IMR-90 (cell line): ENCODE data around the gene TTC28. TPM values are rescaled to one million over a fixed set of nuclear protein-coding genes. Genes with fewer than 3 reads are reported as not detected.
A peak's percentile ranks its signal among the peaks of the same experiment; 100 is the strongest.

Experiments used
- ATAC-seq: fragments of 200-7000 bp; cut with Tn5 transposase; 2 replicates; pipeline ENCODE4 v1.9.1; 2020; ENCODE audit warnings: low read depth, mild to moderate bottlenecking, moderate library complexity
- BruUV-seq: library from RNA; stranded (reverse); fragments of 400-500 nt; replicated peaks from 2 replicates; lab custom pipeline; 2021; lab: Mats Ljungman, UMichigan
- CTCF ChIA-PET: fragments of 300-600 bp; formaldehyde crosslinking; extraction: SDS; loops from one replicate; lab custom pipeline; 2021; ENCODE audit warnings: antibody characterized with exemption; lab: Yijun Ruan, JAX
- POLR2A ChIA-PET: fragments of 300-600 bp; sonication (Branson Sonifier 250); formaldehyde crosslinking; loops from one replicate; lab custom pipeline; 2022; ENCODE audit warnings: antibody characterized with exemption; ENCODE audit not compliant: unreplicated experiment; lab: Charles Lee
- DNase-seq: peaks from one replicate; pipeline ENCODE4 v3.0.0; 2013
- H2AFZ ChIP-seq: replicated peaks from 2 replicates; pipeline ENCODE3; 2013; ENCODE audit warnings: low read length, mild to moderate bottlenecking; ENCODE audit not compliant: poor library complexity
- H2AK5ac ChIP-seq: 2 replicates; pipeline ENCODE4 v1.6.1; 2013; ENCODE audit warnings: low read depth, low read length, inconsistent platforms
- H2AK9ac ChIP-seq: replicated peaks from 2 replicates; pipeline ENCODE3; 2013; ENCODE audit warnings: mild to moderate bottlenecking, low read depth, low read length, moderate library complexity; ENCODE audit not compliant: poor library complexity
- H2BK120ac ChIP-seq: 2 replicates; pipeline ENCODE4 v1.6.1; 2013; ENCODE audit warnings: low read depth, low read length, inconsistent platforms
- H2BK15ac ChIP-seq: 3 replicates; pipeline ENCODE4 v1.6.1; 2013; ENCODE audit warnings: low read depth, low read length, inconsistent platforms
- H2BK20ac ChIP-seq: 2 replicates; pipeline ENCODE4 v1.6.1; 2013; ENCODE audit warnings: low read depth, mild to moderate bottlenecking, inconsistent platforms, low read length, moderate library complexity
- H2BK5ac ChIP-seq: 2 replicates; pipeline ENCODE4 v1.6.1; 2013; ENCODE audit warnings: mild to moderate bottlenecking, low read depth, low read length, inconsistent platforms; ENCODE audit not compliant: poor library complexity, severe bottlenecking
- H3K14ac ChIP-seq: replicated peaks from 2 replicates; pipeline ENCODE4 v1.6.1; 2013; ENCODE audit warnings: low read depth, low read length, inconsistent platforms
- H3K18ac ChIP-seq: 2 replicates; pipeline ENCODE4 v1.6.1; 2013; ENCODE audit warnings: low read depth, low read length, control low read depth
- H3K23ac ChIP-seq: 2 replicates; pipeline ENCODE4 v1.6.1; 2013; ENCODE audit warnings: low read depth, low read length, inconsistent platforms
- H3K27ac ChIP-seq: 2 replicates; pipeline ENCODE4 v1.5.1; 2013; ENCODE audit warnings: mild to moderate bottlenecking, control low read depth, low read length; ENCODE audit not compliant: insufficient read depth
- H3K27me3 ChIP-seq: 2 replicates; pipeline ENCODE4 v1.6.1; 2013; ENCODE audit warnings: low read length; ENCODE audit not compliant: control insufficient read depth, insufficient read depth
- H3K36me3 ChIP-seq: 2 replicates; pipeline ENCODE4 v1.6.1; 2013; ENCODE audit warnings: low read length, mixed read lengths; ENCODE audit not compliant: control insufficient read depth, insufficient read depth
- H3K4ac ChIP-seq: 2 replicates; pipeline ENCODE4 v1.6.1; 2013; ENCODE audit warnings: low read depth, low read length, inconsistent platforms
- H3K4me1 ChIP-seq: 2 replicates; pipeline ENCODE4 v1.6.1; 2013; ENCODE audit warnings: low read length, mixed read lengths; ENCODE audit not compliant: control insufficient read depth, insufficient read depth
- H3K4me2 ChIP-seq: 2 replicates; pipeline ENCODE4 v1.6.1; 2013; ENCODE audit warnings: low read depth, mild to moderate bottlenecking, control low read depth, low read length, moderate library complexity
- H3K4me3 ChIP-seq: 2 replicates; pipeline ENCODE4 v1.5.1; 2013; ENCODE audit warnings: low read depth, mild to moderate bottlenecking, control low read depth, low read length, moderate library complexity; ENCODE audit not compliant: insufficient read depth
- H3K56ac ChIP-seq: 2 replicates; pipeline ENCODE4 v1.6.1; 2013; ENCODE audit warnings: low read length, inconsistent platforms; ENCODE audit not compliant: insufficient read depth; ENCODE audit errors: extremely low read depth
- H3K79me1 ChIP-seq, 2 experiments: 2 replicates each; pipeline ENCODE4 v1.6.1; 2013; ENCODE audit warnings: low read length in 2 of 2, inconsistent platforms in 1 of 2, low read depth in 1 of 2
- H3K9ac ChIP-seq: 2 replicates; pipeline ENCODE4 v1.6.1; 2013; ENCODE audit warnings: low read depth, low read length, control low read depth
- H3K9me1 ChIP-seq: 2 replicates; pipeline ENCODE4 v1.6.1; 2013; ENCODE audit warnings: low read length, inconsistent platforms; ENCODE audit not compliant: insufficient read depth
- H3K9me3 ChIP-seq: 2 replicates; pipeline ENCODE4 v1.6.1; 2013; ENCODE audit warnings: low read length; ENCODE audit not compliant: control insufficient read depth, insufficient read depth
- H4K20me1 ChIP-seq: 2 replicates; pipeline ENCODE4 v1.6.1; 2013; ENCODE audit warnings: low read length, inconsistent platforms; ENCODE audit not compliant: insufficient read depth
- H4K5ac ChIP-seq: 2 replicates; pipeline ENCODE4 v1.6.1; 2013; ENCODE audit warnings: mild to moderate bottlenecking, low read depth, low read length, control low read depth
- H4K8ac ChIP-seq, 2 experiments: 2 replicates each; pipeline ENCODE4 v1.6.1; 2013; ENCODE audit warnings: low read depth in 2 of 2, low read length in 2 of 2, control low read depth in 1 of 2, inconsistent platforms in 1 of 2
- H4K91ac ChIP-seq: 2 replicates; pipeline ENCODE4 v1.6.1; 2013; ENCODE audit warnings: low read depth, low read length, inconsistent platforms; ENCODE audit not compliant: insufficient read depth
- CEBPB ChIP-seq: IDR thresholded peaks from 2 replicates; pipeline ENCODE4 v1.6.1; 2012; ENCODE audit warnings: low read depth, low read length, improper control_type of control experiment
- CTCF ChIP-seq: conservative IDR thresholded peaks from 2 replicates; pipeline ENCODE4 v1.5.1; 2012; ENCODE audit warnings: mild to moderate bottlenecking, low read depth, low read length, improper control_type of control experiment
- MXI1 ChIP-seq: IDR thresholded peaks from 2 replicates; pipeline ENCODE4 v1.6.1; 2012; ENCODE audit warnings: low read depth, mild to moderate bottlenecking, low read length, moderate library complexity, borderline replicate concordance
- RAD21 ChIP-seq: IDR thresholded peaks from 2 replicates; pipeline ENCODE4 v1.6.1; 2012; ENCODE audit warnings: low read length, improper control_type of control experiment
- RCOR1 ChIP-seq: IDR thresholded peaks from 2 replicates; pipeline ENCODE4 v1.6.1; 2012; ENCODE audit warnings: mild to moderate bottlenecking, low read length, improper control_type of control experiment; ENCODE audit not compliant: insufficient replicate concordance
- WGBS, 2 experiments: methylation state at CpG; one replicate each; pipeline versions ENCODE4 v1.1.5 to v1.1.7; 2013; ENCODE audit warnings: missing lambda C conversion rate in 2 of 2; ENCODE audit not compliant: insufficient read length in 1 of 2; ENCODE audit errors: extremely low coverage in 2 of 2; 5-methylcytosine and 5-hydroxymethylcytosine counted together
- dilution Hi-C: fragments of 300-500 bp; cut with HindIII; formaldehyde crosslinking; loops from one replicate; pipeline ENCODE4 v1.14.3; 2018; ENCODE audit warnings: low sequenced_read_pairs; ENCODE audit not compliant: unreplicated experiment
- in situ Hi-C: fragments of 300-500 bp; cut with MboI; formaldehyde crosslinking; loops from 3 replicates; pipeline ENCODE4 v1.14.3; 2019; ENCODE audit warnings: low sequenced_read_pairs, inconsistent platforms, mixed read lengths
- intact Hi-C: fragments of 100-400 bp; cut with micrococcal nuclease; formaldehyde crosslinking; loops from 2 replicates; pipeline ENCODE4 v1.10.0; 2022
- polyA plus RNA-seq, 3 experiments: library from polyadenylated mRNA; depleted of rRNA; stranded (reverse); fragments of >200 nt; gene quantifications; 2 replicates each; pipeline ENCODE4 v1.2.3, GENCODE V29; 2012; ENCODE audit warnings: low replicate concordance in 1 of 3
- total RNA-seq: library from RNA; depleted of rRNA; stranded (reverse); fragments of >200 nt; gene quantifications from 2 replicates; pipeline ENCODE4 v1.2.3, GENCODE V29; 2012

TTC28 gene
- total and polyA plus RNA-seq, 2 of the 4 experiments (the other 2 are of a cell fraction) = 5.6 to 13.3 TPM

GRCh38 chr22:28711820-28712777, 32.5 kb upstream of the TTC28 start:
- ATAC-seq (peak; percentile 81), DNase-seq (peak; percentile 97)
- CTCF ChIA-PET = interaction anchor here (0.6 kb wide), 1 partner anchor 86 kb away, joined by 3 read pairs; no protein-coding TSS in a partner anchor
- Histone ChIP-seq H3K4ac (peak overlapping the region; percentile 70; the same call in 1 of the 2 replicates), H2BK5ac (peak overlapping the region; percentile 97), H3K4me2 (peak overlapping the region; percentile 79), H3K56ac (peak overlapping the region; percentile 85), H3K79me1 (0 out of 4 replicates have a peak, but pooled peaks cover 0 to 3% of the 10 kb centered on the region in 2 experiments), H2BK15ac (peak overlapping the region; percentile 31), H3K27ac (peak overlapping the region; percentile 73), H3K4me3 (peak overlapping the region; percentile 12; the same call in 1 of the 2 replicates), H3K23ac (peak overlapping the region; percentile 9; the same call in 1 of the 2 replicates), H4K91ac (peak overlapping the region; percentile 75), H3K14ac (peak overlapping the region; percentile 58), H3K27me3 (no peaks in the 10 kb centered on the region), H4K20me1 (0 out of 2 replicates have a peak, but pooled peaks cover 3% of the 10 kb centered on the region), H2BK20ac (peak overlapping the region; percentile 51), H2BK120ac (peak overlapping the region; percentile 86), H2AK9ac (no peak overlapping the region), H2AFZ (no peak overlapping the region), H3K9ac (peak overlapping the region; percentile 78), H3K36me3 (no peaks in the 10 kb centered on the region), H3K18ac (peak overlapping the region; percentile 99), H4K5ac (peak overlapping the region; percentile 85), H4K8ac (peak overlapping the region; percentile 58 to 93; a peak in 3 of 4 replicates), H3K4me1 (peaks cover 12% of the 10 kb centered on the region), H2AK5ac (peak overlapping the region; percentile 85; the same call in 1 of the 2 replicates), H3K9me3 (no peaks in the 10 kb centered on the region), H3K9me1 (peaks cover 3% of the 10 kb centered on the region; the same call in 1 of the 2 replicates)
- no peak for TF ChIP-seq RCOR1
- TF ChIP-seq CTCF = 0 out of 2 replicates have a peak, but pooled peaks have one; percentile 4
- TF ChIP-seq MXI1 = no peak
- TF ChIP-seq CEBPB = peak; percentile 99
- no peak for TF ChIP-seq RAD21
- POLR2A ChIA-PET = interaction anchor here (0.5 kb wide), 1 partner anchor 16 kb away, joined by 3 read pairs; no protein-coding TSS in a partner anchor
- intact Hi-C loops = loop anchor here (1.0 to 5.0 kb wide), 2 partner anchors 30 to 60 kb away; partner anchors contain the start of genes CCDC117 and HSCB
- in situ Hi-C loops = no loop called here
- no CpG with 5 or more reads among the region's 6 CpGs for WGBS, 2 experiments
- dilution Hi-C loops = no loop called here
- BruUV-seq = TSS peak; percentile 69
